HepG2 (cell line): Measurements from ENCODE around the gene RTN4. TPM values are rescaled to one million over a fixed set of nuclear protein-coding genes. Genes with fewer than 3 reads are reported as not detected.

Experiments
- ATF6 ChIP-seq: sonication (generic); formaldehyde crosslinking; conservative IDR thresholded peaks from 2 replicates; pipeline ENCODE4 v1.4.0; 2020; ENCODE audit warnings: missing genetic modification reagents
- DNMT3B ChIP-seq: conservative IDR thresholded peaks from 2 replicates; pipeline ENCODE4 v1.6.1; 2016; ENCODE audit warnings: missing biosample characterization, control low read depth
- DZIP1 ChIP-seq: sonication (generic); formaldehyde crosslinking; IDR thresholded peaks from 2 replicates; pipeline ENCODE4 v1.5.0; 2020; ENCODE audit warnings: mild to moderate bottlenecking, missing genetic modification reagents
- E2F5 ChIP-seq: sonication (generic); formaldehyde crosslinking; conservative IDR thresholded peaks from 2 replicates; pipeline ENCODE4 v1.4.0; 2020; ENCODE audit warnings: missing genetic modification reagents
- FIP1L1 ChIP-seq: fragments of 200-400 bp; formaldehyde crosslinking; IDR thresholded peaks from 2 replicates; pipeline ENCODE4 v1.6.1; 2018; ENCODE audit warnings: low read depth, mild to moderate bottlenecking, low read length, moderate library complexity, borderline replicate concordance; ENCODE audit not compliant: insufficient read depth
- GTF2F1 ChIP-seq: fragments of 150-350 bp; IDR thresholded peaks from 2 replicates; pipeline ENCODE4 v1.6.1; 2014; ENCODE audit warnings: low read length
- KAT2B ChIP-seq: fragments of 150-350 bp; IDR thresholded peaks from 2 replicates; pipeline ENCODE4 v1.6.1; 2014; ENCODE audit warnings: low read depth, low read length, borderline replicate concordance
- KDM6A ChIP-seq: IDR thresholded peaks from 2 replicates; pipeline ENCODE4 v1.6.1; 2016; ENCODE audit warnings: low read depth
- NFE2L1 ChIP-seq: sonication (generic); formaldehyde crosslinking; IDR thresholded peaks from 2 replicates; pipeline ENCODE4 v1.4.0; 2020; ENCODE audit warnings: missing genetic modification reagents, mild to moderate bottlenecking, borderline replicate concordance
- PHF20 ChIP-seq: sonication (generic); formaldehyde crosslinking; IDR thresholded peaks from 2 replicates; pipeline ENCODE4 v1.5.0; 2020; ENCODE audit warnings: mild to moderate bottlenecking, missing genetic modification reagents
- RAD21 ChIP-seq: fragments of 450-650 bp; formaldehyde crosslinking; IDR thresholded peaks from 2 replicates; pipeline ENCODE4 v1.5.0; 2020; ENCODE audit warnings: mild to moderate bottlenecking
- RXRA ChIP-seq: sonication (generic); formaldehyde crosslinking; IDR thresholded peaks from 2 replicates; pipeline ENCODE4 v1.5.1; 2020; ENCODE audit warnings: missing genetic modification reagents
- TEAD2 ChIP-seq: sonication (generic); formaldehyde crosslinking; IDR thresholded peaks from 2 replicates; pipeline ENCODE4 v1.9.0; 2021; ENCODE audit warnings: missing genetic modification reagents
- TGIF2 ChIP-seq: IDR thresholded peaks from 2 replicates; pipeline ENCODE4 v1.6.1; 2016; ENCODE audit warnings: control low read depth, missing compliant biosample characterization
- ZBTB7B ChIP-seq: sonication (generic); formaldehyde crosslinking; IDR thresholded peaks from 2 replicates; pipeline ENCODE4 v1.4.0; 2020; ENCODE audit warnings: missing genetic modification reagents
- ZKSCAN1 ChIP-seq: fragments of 150-350 bp; IDR thresholded peaks from 2 replicates; pipeline ENCODE4 v1.6.1; 2014; ENCODE audit warnings: low read length
- ZNF225 ChIP-seq: sonication (generic); formaldehyde crosslinking; IDR thresholded peaks from 2 replicates; pipeline ENCODE4 v1.4.0; 2020; ENCODE audit warnings: mild to moderate bottlenecking, missing genetic modification reagents
- ZNF281 ChIP-seq: sonication (generic); formaldehyde crosslinking; IDR thresholded peaks from 2 replicates; pipeline ENCODE4 v1.4.0; 2020; ENCODE audit warnings: missing genetic modification reagents, borderline replicate concordance
- ZNF343 ChIP-seq: sonication (generic); formaldehyde crosslinking; IDR thresholded peaks from 2 replicates; pipeline ENCODE4 v1.4.0; 2020; ENCODE audit warnings: mild to moderate bottlenecking, missing genetic modification reagents
- ZNF383 ChIP-seq: sonication (generic); formaldehyde crosslinking; IDR thresholded peaks from 2 replicates; pipeline ENCODE4 v1.4.0; 2020; ENCODE audit warnings: missing genetic modification reagents, mild to moderate bottlenecking, borderline replicate concordance
- ZNF501 ChIP-seq: sonication (generic); formaldehyde crosslinking; IDR thresholded peaks from 2 replicates; pipeline ENCODE4 v1.5.1; 2020; ENCODE audit warnings: mild to moderate bottlenecking, moderate library complexity, missing genetic modification reagents
- ZNF761 ChIP-seq: sonication (generic); formaldehyde crosslinking; conservative IDR thresholded peaks from 2 replicates; pipeline ENCODE4 v1.4.0; 2020; ENCODE audit warnings: mild to moderate bottlenecking, missing genetic modification reagents
- polyA plus RNA-seq, 8 experiments: library from polyadenylated mRNA; depleted of rRNA in 3 of 8; stranded (reverse) in 7 of 8; unstranded in 1 of 8; fragments of >200 nt; fragmentation: Illumina TruSeq in 4 of 8; extraction: Trizol in 4 of 8; gene quantifications; 2 replicates each; pipeline versions ENCODE4 v1.2.1 to v1.2.3, GENCODE V29; 2011 to 2016; ENCODE audit warnings: low read depth in 4 of 8, missing spikeins in 1 of 8, mixed read lengths in 1 of 8; ENCODE audit not compliant: insufficient read depth in 1 of 8
- total RNA-seq, 5 experiments: library from RNA; depleted of rRNA; stranded (reverse); fragments of >200 nt; fragmentation: Illumina TruSeq; extraction: Trizol; gene quantifications; 2 replicates each; pipeline ENCODE4 v1.2.3, GENCODE V29; 2016; ENCODE audit warnings: low read depth in 1 of 5

The RTN4 gene
- total and polyA plus RNA-seq, 2 of the 13 experiments (the other 11 are each of a cell fraction or from before 2014, with no cell fraction given): 98.4 to 133 TPM

- TF ChIP-seq ATF6 (no peak), ZNF501 (peak; percentile 77), ZNF343 (no peak), KAT2B (no peak), ZNF281 (CRISPR knock-in tag) (peak; percentile 73; the same call in 1 of the 2 replicates), ZNF761 (CRISPR knock-in tag) (peak; percentile 78), ZKSCAN1 (peak; percentile 89), TEAD2 (CRISPR knock-in tag) (no peak), DNMT3B (CRISPR knock-in tag) (0 out of 2 replicates have a peak, but pooled peaks have one; percentile 4), RXRA (CRISPR knock-in tag) (peak; percentile 89), E2F5 (CRISPR knock-in tag) (peak; percentile 61; the same call in 1 of the 2 replicates), PHF20 (CRISPR knock-in tag) (peak; percentile 76), FIP1L1 (no peak), ZNF225 (no peak), RAD21 (peak; percentile 53; the same call in 1 of the 2 replicates), GTF2F1 (no peak; the same call in 1 of the 2 replicates), NFE2L1 (CRISPR knock-in tag) (no peak), ZBTB7B (CRISPR knock-in tag) (peak; percentile 94), ZNF383 (CRISPR knock-in tag) (no peak; the same call in 1 of the 2 replicates), TGIF2 (CRISPR knock-in tag) (0 out of 2 replicates have a peak, but pooled peaks have one; percentile 77), KDM6A (no peak), DZIP1 (CRISPR knock-in tag) (no peak)
These were observed at the start of gene RTN4 (continued) for GRCh38 chr2:55050100-55050994.
